ENCODE results near the gene DDX39A. TPM values are rescaled to one million over a fixed set of nuclear protein-coding genes. Genes with fewer than 3 reads are reported as not detected.

DDX39A gene
- total and polyA plus RNA-seq, 2 of the 8 experiments (the other 6 are each of a cell fraction or from before 2014, with no cell fraction given) = 139 TPM

- H2BK5ac ChIP-seq (ENCODE audit: low read depth, low read length) = no peak overlapping the region
- no peak overlapping the region for H3K4me2 ChIP-seq (ENCODE audit: insufficient read depth in 1 of 2, low read depth in 2 of 2, low read length in 2 of 2)
- peaks cover 21 to 27% of the 10 kb centered on the region in 2 experiments for H4K20me1 ChIP-seq (replicated peaks in 1 of 2; ENCODE audit: control insufficient read depth in 1 of 2, insufficient read depth in 2 of 2, low read length in 2 of 2)
- H3K9me3 ChIP-seq (ENCODE audit: insufficient read depth in 2 of 2, low read depth in 1 of 2, low read length in 1 of 2) = no peaks in the 10 kb centered on the region
- ChIA-PET CTCF (ENCODE audit: partially characterized antibody) (interaction anchor here (0.6 to 9.1 kb wide), 6 partner anchors 22 to 97 kb away, joined by 3 to 114 read pairs (median 3); no protein-coding TSS in a partner anchor), POLR2A (ENCODE audit: partially characterized antibody) (interaction anchor here (0.7 to 2.1 kb wide), 3 partner anchors 10 to 59 kb away, joined by 3 to 6 read pairs (median 3); partner anchors contain the start of gene ADGRE5)
- H3K27ac ChIP-seq (ENCODE audit: low read depth, low read length) = no peak overlapping the region
- H3K4ac ChIP-seq (replicated peaks; ENCODE audit: insufficient read length, low read depth, low read length) = no peak overlapping the region
- no peak overlapping the region for H3K4me3 ChIP-seq (ENCODE audit: extremely low read depth in 1 of 4, insufficient read depth in 2 of 4, low read depth in 3 of 4, low read length in 4 of 4)
- H2AK5ac ChIP-seq (ENCODE audit: low read depth, low read length) = no peak overlapping the region
- WGBS, 2 experiments (ENCODE audit: extremely low coverage in 1 of 2, insufficient coverage in 1 of 2, insufficient read length in 1 of 2, insufficient replicate concordance in 2 of 2, low coverage in 1 of 2, low lambda C conversion rate in 2 of 2, missing lambda C conversion rate in 1 of 2) = 94% methylated on average over 35 of the region's 38 CpGs; no CpG with 5 or more reads in 1 of the 2 experiments
- TF ChIP-seq SRF (IDR thresholded peaks at IDR 0.05; ENCODE audit: low read depth, low read length) = no peak
- no peak for TF ChIP-seq NRF1 (IDR thresholded peaks at IDR 0.05; ENCODE audit: low read depth, low read length)
- TF ChIP-seq EGR1 (IDR thresholded peaks at IDR 0.05; ENCODE audit: borderline replicate concordance, low read depth, low read length) = no peak
- TF ChIP-seq RFX5 (IDR thresholded peaks at IDR 0.05; ENCODE audit: borderline replicate concordance, low read depth, low read length) = no peak
- TF ChIP-seq CBX8 (IDR thresholded peaks at IDR 0.05; ENCODE audit: borderline replicate concordance, low read depth, low read length) = no peak
- no peak for TF ChIP-seq TCF12 (IDR thresholded peaks at IDR 0.05; ENCODE audit: low read depth, low read length)
- no peak for TF ChIP-seq RAD21 (IDR thresholded peaks at IDR 0.05 in 1 of 2, conservative IDR thresholded peaks at IDR 0.05 in 1 of 2; ENCODE audit: low read depth in 2 of 2, low read length in 2 of 2)
- no peak for TF ChIP-seq JUN (IDR thresholded peaks at IDR 0.05; ENCODE audit: low read depth, low read length)
- no peak overlapping the region for H4K8ac ChIP-seq (ENCODE audit: extremely low read depth, insufficient read depth, low read length)
- H2AFZ ChIP-seq (ENCODE audit: low read length) = no peak overlapping the region
- H3K18ac ChIP-seq (ENCODE audit: extremely low read depth, low read length) = no peak overlapping the region
- peaks cover 40 to 57% (median 51%) of the 10 kb centered on the region in 4 experiments for H3K36me3 ChIP-seq (ENCODE audit: control insufficient read depth in 2 of 4, insufficient read depth in 4 of 4, low read length in 3 of 4)
- no peak overlapping the region for H2BK15ac ChIP-seq (ENCODE audit: low read length)
- H2BK12ac ChIP-seq (ENCODE audit: low read depth, low read length) = no peak overlapping the region
- H3K56ac ChIP-seq (replicated peaks; ENCODE audit: insufficient read length, low read depth, low read length) = no peak overlapping the region
- no peak overlapping the region for H4K91ac ChIP-seq (replicated peaks; ENCODE audit: insufficient read length, low read length)
- H4K5ac ChIP-seq (ENCODE audit: insufficient read length, low read depth, low read length) = no peak overlapping the region
- H3K4me1 ChIP-seq (replicated peaks in 1 of 4; ENCODE audit: control insufficient read depth in 3 of 4, insufficient read depth in 4 of 4, low read length in 3 of 4) = peaks cover 0 to 13% (median 5%) of the 10 kb centered on the region in 4 experiments; a peak in 5 of 7 replicates
- H3K27me3 ChIP-seq (replicated peaks in 1 of 4; ENCODE audit: control insufficient read depth in 3 of 4, extremely low read depth in 1 of 4, insufficient read depth in 3 of 4, low read length in 3 of 4) = no peaks in the 10 kb centered on the region
- no peak overlapping the region for H3K23ac ChIP-seq (ENCODE audit: insufficient read length)
- FAIRE-seq (no peak), DNase-seq (ENCODE audit: low read depth in 1 of 2, low spot score in 2 of 2) (no peak)
- no peak overlapping the region for H3K14ac ChIP-seq (ENCODE audit: insufficient read length)
- no peak overlapping the region for H3K9ac ChIP-seq (replicated peaks in 1 of 4; ENCODE audit: extremely low read depth in 1 of 4, low read depth in 3 of 4, low read length in 3 of 4)
- peaks cover 3 to 28% of the 10 kb centered on the region in 2 experiments; a peak in 3 of 4 replicates for H3K79me2 ChIP-seq (ENCODE audit: control insufficient read depth in 1 of 2, insufficient read depth in 2 of 2, low read length in 2 of 2)
- H2BK20ac ChIP-seq (ENCODE audit: low read length) = no peak overlapping the region
- peaks cover 3% of the 10 kb centered on the region; the same call in 1 of the 2 replicates for H3K79me1 ChIP-seq (ENCODE audit: low read depth, low read length)
- H2BK120ac ChIP-seq (replicated peaks; ENCODE audit: low read depth, low read length) = no peak overlapping the region
- H3K23me2 ChIP-seq (ENCODE audit: low read depth, low read length) = peaks cover 4% of the 10 kb centered on the region; the same call in 1 of the 2 replicates
Observed at GRCh38 chr19:14409146-14410023, 9.8 kb downstream of the DDX39A start.

Measured in H1 (cell line).